Measurements from ENCODE around the gene KCNQ4.

- TF ChIP-seq CTCF (IDR thresholded peaks at IDR 0.05) (no peak), POLR2AphosphoS5 (IDR thresholded peaks at IDR 0.05) (no peak), POLR2A (IDR thresholded peaks at IDR 0.05) (no peak), EP300 (IDR thresholded peaks at IDR 0.05) (no peak)
Observed at GRCh38 chr1:40770296-40771070, 13.1 kb upstream of the KCNQ4 start.
